Endometrium (tissue), 2 donors: ENCODE data around the gene TBCB.

ENCODE experiments used
- FAIRE-seq: peaks from 2 replicates; lab custom pipeline; 2012; peaks lifted over from hg19 to GRCh38; lab: Jason Lieb, UNC
- donor health status: control.
- donor health status: control.

Gene TBCB

GRCh38 chr19:36136964-36137686 is 21.9 kb downstream of the TBCB start:
- no peak for FAIRE-seq

- FAIRE-seq = no peak
These were observed 23.8 kb downstream of the TBCB start for GRCh38 chr19:36139120-36139472.

- FAIRE-seq = peak; percentile 46
These were observed 24.4 kb downstream of the TBCB start, which contains the start of gene CAPNS1 for GRCh38 chr19:36139473-36140303. Gene CAPNS1, plus strand, starts transcription at chr19:36140066. Its CDS starts 946 bp downstream, at chr19:36141012.

- no peak for FAIRE-seq
These were observed 25.2 kb downstream of the TBCB start for GRCh38 chr19:36140304-36141038.

GRCh38 chr19:36141039-36141927 is 26.0 kb downstream of the TBCB start:
- no peak for FAIRE-seq

- no peak for FAIRE-seq
These were observed 26.8 kb downstream of the TBCB start for GRCh38 chr19:36142046-36142445.

GRCh38 chr19:36142496-36142895 is 27.2 kb downstream of the TBCB start:
- no peak for FAIRE-seq

- FAIRE-seq = no peak
These were observed 29.4 kb downstream of the TBCB start for GRCh38 chr19:36144624-36145023.

- FAIRE-seq = no peak
These were observed 34.6 kb downstream of the TBCB start for GRCh38 chr19:36149673-36150406.

- no peak for FAIRE-seq
These were observed 35.3 kb downstream of the TBCB start for GRCh38 chr19:36150586-36150985.

GRCh38 chr19:36151144-36152018 is 36.1 kb downstream of the TBCB start:
- no peak for FAIRE-seq

- FAIRE-seq = no peak
These were observed 36.7 kb downstream of the TBCB start for GRCh38 chr19:36152019-36152351.

- no peak for FAIRE-seq
These were observed 37.3 kb downstream of the TBCB start, which contains the start of gene COX7A1 for GRCh38 chr19:36152352-36153091. Gene COX7A1, minus strand, starts transcription at chr19:36152447. Its CDS starts 40 bp downstream, at chr19:36152407.

GRCh38 chr19:36153126-36153525 is 37.9 kb downstream of the TBCB start:
- no peak for FAIRE-seq

GRCh38 chr19:36160821-36161596 is 45.7 kb downstream of the TBCB start:
- no peak for FAIRE-seq

- no peak for FAIRE-seq
These were observed 48.5 kb downstream of the TBCB start for GRCh38 chr19:36163813-36164212.

- FAIRE-seq = no peak
These were observed 54.0 kb downstream of the TBCB start for GRCh38 chr19:36169084-36169760.

GRCh38 chr19:36172852-36173251 is 57.6 kb downstream of the TBCB start:
- FAIRE-seq = no peak
